Muscle of leg (tissue), 11 donors: Measurements from ENCODE around the gene OSBPL3. TPM values are rescaled to one million over a fixed set of nuclear protein-coding genes. Genes with fewer than 3 reads are reported as not detected.

Experiments
- DNase-seq: peaks from one replicate; pipeline ENCODE4 v3.0.0; 2013
- H3K27ac ChIP-seq: one replicate; pipeline ENCODE4 v1.5.1; 2013; ENCODE audit warnings: mild to moderate bottlenecking, low read length, control low read depth
- H3K27me3 ChIP-seq: one replicate; pipeline ENCODE4 v1.6.1; 2013; ENCODE audit warnings: low read length; ENCODE audit not compliant: control insufficient read depth, insufficient read depth
- H3K36me3 ChIP-seq: one replicate; pipeline ENCODE4 v1.6.1; 2013; ENCODE audit warnings: low read length; ENCODE audit not compliant: control insufficient read depth, insufficient read depth
- H3K4me1 ChIP-seq: one replicate; pipeline ENCODE4 v1.6.1; 2013; ENCODE audit warnings: low read length; ENCODE audit not compliant: control insufficient read depth, insufficient read depth
- H3K4me3 ChIP-seq: one replicate; pipeline ENCODE4 v1.5.1; 2013; ENCODE audit warnings: low read length, control low read depth
- H3K9me3 ChIP-seq: replicated peaks from 2 replicates; pipeline ENCODE4 v1.6.1; 2013; ENCODE audit warnings: low read depth, low read length; ENCODE audit not compliant: control insufficient read depth
- WGBS: methylation state at CpG from one replicate; pipeline ENCODE4 v1.1.5; 2013; ENCODE audit warnings: missing lambda C conversion rate; ENCODE audit not compliant: insufficient coverage; 5-methylcytosine and 5-hydroxymethylcytosine counted together
- polyA plus RNA-seq, 8 donors: library from polyadenylated mRNA; unstranded; fragments of 120-200 nt; gene quantifications; one replicate each; pipeline versions ENCODE4 v1.2.1 to v1.2.3, GENCODE V29; 2013; ENCODE audit warnings: inconsistent platforms in 1 of 8, low replicate concordance in 1 of 8; ENCODE audit not compliant: insufficient read length in 8 of 8, insufficient read depth in 1 of 8
- total RNA-seq: library from RNA; stranded (reverse); fragments of 120-200 nt; gene quantifications from one replicate; pipeline ENCODE4 v1.2.4, GENCODE V29; 2013

The OSBPL3 gene
- total and polyA plus RNA-seq, 9 donors = 2.4 to 5.1 (median 3.7) TPM

DNA sequence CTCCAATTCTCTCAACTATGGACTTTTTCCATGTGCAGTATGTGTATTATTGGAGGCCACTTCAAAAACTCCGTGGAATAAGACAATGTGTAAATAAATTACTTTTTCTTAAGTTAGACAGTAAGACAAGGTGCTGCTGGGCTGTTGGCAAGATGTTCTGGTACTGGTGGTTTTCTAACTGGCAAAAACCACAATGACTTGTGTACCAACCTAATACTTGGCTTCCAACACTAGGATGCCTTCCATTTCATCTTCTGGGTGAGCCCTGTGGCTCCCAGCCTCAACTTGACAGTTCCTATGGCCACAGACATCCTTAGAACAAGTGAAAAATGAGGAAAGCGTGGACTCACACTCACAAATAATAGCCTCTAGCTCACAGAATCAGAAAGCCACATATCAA lies 77.0 kb downstream of the OSBPL3 start:
- Histone ChIP-seq H3K27ac (no peak overlapping the region), H3K27me3 (no peaks in the 10 kb centered on the region), H3K36me3 (no peaks in the 10 kb centered on the region), H3K9me3 (no peaks in the 10 kb centered on the region), H3K4me3 (no peak overlapping the region), H3K4me1 (no peaks in the 10 kb centered on the region)
- DNase-seq = no peak
- no CpG with 5 or more reads among the region's 2 CpGs for WGBS

DNA sequence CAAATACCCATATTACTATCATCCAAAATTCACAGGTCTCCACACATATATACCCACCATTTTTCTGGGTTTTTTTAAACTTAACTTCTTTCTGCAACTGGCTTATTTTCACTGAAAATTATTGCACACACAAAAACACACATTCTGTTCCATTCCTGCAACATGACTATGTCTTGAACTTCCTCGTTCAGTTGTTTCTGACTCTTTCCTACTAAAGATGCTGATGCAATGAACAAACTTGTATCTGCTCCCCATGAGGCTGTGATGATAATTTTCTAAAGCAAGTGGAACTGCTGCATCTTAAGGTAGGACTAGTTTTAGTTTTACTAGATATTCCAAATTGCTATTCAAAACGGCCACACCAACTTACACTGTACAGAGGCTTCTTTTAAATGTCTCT lies 77.7 kb downstream of the OSBPL3 start:
- no peak overlapping the region for H3K27ac ChIP-seq
- no peaks in the 10 kb centered on the region for H3K27me3 ChIP-seq
- no peaks in the 10 kb centered on the region for H3K36me3 ChIP-seq
- H3K4me3 ChIP-seq = no peak overlapping the region
- H3K9me3 ChIP-seq = no peaks in the 10 kb centered on the region
- no peak for DNase-seq
- no CpG with 5 or more reads among the region's 2 CpGs for WGBS
- H3K4me1 ChIP-seq = no peaks in the 10 kb centered on the region

DNA sequence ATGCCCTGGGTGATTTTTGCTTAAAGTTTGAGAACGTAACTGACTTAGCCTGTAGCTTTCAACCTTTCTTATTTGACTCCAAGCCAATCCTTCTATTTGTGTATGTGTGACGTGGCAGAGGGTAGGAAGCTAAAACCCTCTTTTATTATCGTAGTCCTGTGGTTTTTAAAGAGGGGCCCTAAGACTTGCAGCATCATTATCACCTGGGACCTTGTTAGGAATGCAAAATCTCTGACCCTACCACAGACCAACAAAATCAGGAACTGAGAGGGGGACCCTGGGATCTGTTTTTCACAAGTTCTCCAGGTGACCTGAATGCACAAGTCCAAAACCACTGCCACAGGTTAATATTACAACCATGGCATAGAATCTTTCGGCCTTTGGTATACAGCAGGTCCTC lies 80.1 kb downstream of the OSBPL3 start:
- no peaks in the 10 kb centered on the region for H3K27me3 ChIP-seq
- no peak overlapping the region for H3K4me3 ChIP-seq
- no CpG with 5 or more reads among the region's 4 CpGs for WGBS
- H3K9me3 ChIP-seq = no peaks in the 10 kb centered on the region
- no peak overlapping the region for H3K27ac ChIP-seq
- H3K36me3 ChIP-seq = no peaks in the 10 kb centered on the region
- no peaks in the 10 kb centered on the region for H3K4me1 ChIP-seq
- DNase-seq = no peak

DNA sequence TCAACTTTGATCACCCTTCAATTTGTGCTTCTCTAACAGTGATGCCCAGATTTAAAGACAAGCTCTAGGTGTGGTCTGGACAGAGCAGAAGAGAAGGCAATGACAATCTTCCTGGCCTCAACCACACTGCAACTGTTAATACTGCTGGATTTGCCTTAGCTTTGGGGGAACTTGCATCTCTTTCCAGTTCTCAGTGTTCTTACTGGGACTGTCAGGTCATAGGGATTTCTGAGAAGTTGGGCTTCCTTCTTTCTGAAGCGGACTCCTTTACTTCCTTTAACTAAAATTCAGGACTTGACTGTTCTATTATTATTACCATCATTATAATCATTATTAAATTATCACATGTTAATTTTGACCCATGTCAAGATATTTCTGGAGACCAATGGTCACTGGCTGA lies 80.8 kb downstream of the OSBPL3 start:
- H3K27me3 ChIP-seq = no peaks in the 10 kb centered on the region
- no peak overlapping the region for H3K4me3 ChIP-seq
- H3K4me1 ChIP-seq = no peaks in the 10 kb centered on the region
- DNase-seq = no peak
- H3K27ac ChIP-seq = no peak overlapping the region
- no peaks in the 10 kb centered on the region for H3K9me3 ChIP-seq
- H3K36me3 ChIP-seq = no peaks in the 10 kb centered on the region
- no CpG with 5 or more reads among the region's 1 CpG for WGBS

DNA sequence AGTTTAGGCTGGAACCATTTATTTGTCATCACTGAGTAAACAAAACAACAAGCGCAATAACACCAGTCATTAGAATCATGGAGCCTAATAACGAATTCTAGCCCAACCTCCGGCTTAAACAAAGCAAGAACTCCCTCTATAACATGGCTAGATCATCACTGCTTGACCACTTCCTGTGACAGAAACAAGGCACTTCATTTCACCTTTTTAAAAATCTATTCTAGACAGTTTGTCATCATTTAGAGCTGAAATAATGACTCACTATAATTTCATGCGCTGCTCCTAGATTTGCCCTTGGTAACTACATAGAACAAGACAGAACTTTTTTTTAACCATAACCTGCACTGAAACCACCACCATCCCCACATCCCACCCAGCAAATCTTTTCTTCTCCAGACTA lies 81.3 kb downstream of the OSBPL3 start:
- Histone ChIP-seq H3K27ac (no peak overlapping the region), H3K4me3 (no peak overlapping the region), H3K4me1 (no peaks in the 10 kb centered on the region), H3K27me3 (no peaks in the 10 kb centered on the region), H3K9me3 (no peaks in the 10 kb centered on the region), H3K36me3 (no peaks in the 10 kb centered on the region)
- no peak for DNase-seq
- WGBS = 98% methylated on average over 4 of the region's 4 CpGs

DNA sequence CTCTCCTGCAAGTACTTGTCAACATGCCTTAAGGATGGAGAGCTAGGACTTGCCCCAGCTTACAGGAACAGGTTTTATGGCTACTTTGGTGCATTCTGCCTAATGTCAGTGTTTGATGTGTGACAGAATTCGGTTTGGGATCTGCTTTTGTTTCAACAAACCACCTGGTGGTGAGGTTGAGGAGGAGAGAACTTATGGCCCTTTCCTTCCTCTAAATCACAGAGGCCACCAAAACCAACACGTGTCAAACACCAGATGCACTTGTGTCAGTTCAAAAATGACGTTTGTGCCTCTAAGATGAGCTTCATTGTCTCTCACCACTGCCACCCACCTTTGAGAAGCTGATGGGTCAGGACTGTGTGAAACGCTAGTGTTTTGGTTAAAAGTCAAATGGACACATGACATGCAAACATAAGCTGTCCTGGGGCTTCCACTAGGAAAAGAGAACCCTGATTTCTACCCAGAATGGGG lies 83.9 kb downstream of the OSBPL3 start:
- Histone ChIP-seq H3K27ac (no peak overlapping the region), H3K36me3 (no peaks in the 10 kb centered on the region), H3K4me3 (no peak overlapping the region), H3K27me3 (no peaks in the 10 kb centered on the region), H3K9me3 (no peaks in the 10 kb centered on the region), H3K4me1 (no peaks in the 10 kb centered on the region)
- no CpG with 5 or more reads among the region's 4 CpGs for WGBS
- no peak for DNase-seq

DNA sequence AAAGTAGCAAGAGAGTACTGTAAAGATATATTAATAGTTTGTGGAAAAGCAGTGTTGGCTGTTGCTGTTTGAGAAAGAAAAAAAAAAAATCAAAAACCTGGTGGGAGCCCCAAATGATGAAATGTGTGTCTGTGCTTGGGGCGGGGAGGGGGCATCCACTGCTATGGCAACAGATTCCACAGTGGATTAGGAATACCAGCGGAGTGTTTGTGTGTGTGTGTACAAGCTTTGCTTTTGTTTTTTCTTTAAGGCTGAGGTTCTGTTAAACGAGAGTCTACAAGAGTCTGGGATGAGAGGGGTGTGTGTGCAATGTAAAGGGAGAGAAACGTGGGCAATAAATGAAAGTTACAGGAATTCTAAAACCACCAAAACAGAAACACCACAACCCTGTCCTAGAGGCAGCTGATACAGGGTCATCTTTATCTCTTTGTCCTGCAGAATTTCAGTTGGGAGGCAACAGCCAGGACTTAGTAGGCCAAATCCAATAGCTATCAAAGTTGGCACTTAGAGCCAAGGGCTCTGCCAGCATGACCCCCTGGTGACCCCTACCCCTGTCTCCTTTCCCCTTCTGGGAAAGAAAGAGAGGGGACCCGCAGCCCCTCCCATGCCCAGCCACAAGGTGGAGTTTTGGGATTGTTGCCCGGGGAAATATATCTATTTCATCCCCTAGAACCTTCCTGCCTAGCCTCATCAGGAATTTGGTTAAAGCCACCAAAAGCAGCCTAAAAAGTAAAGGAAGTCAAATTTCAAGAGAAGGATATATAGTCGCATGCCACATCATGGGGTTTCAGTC lies 85.4 kb downstream of the OSBPL3 start:
- H3K27ac ChIP-seq = no peak overlapping the region
- WGBS = 88% methylated on average over 3 of the region's 7 CpGs
- DNase-seq = no peak

DNA sequence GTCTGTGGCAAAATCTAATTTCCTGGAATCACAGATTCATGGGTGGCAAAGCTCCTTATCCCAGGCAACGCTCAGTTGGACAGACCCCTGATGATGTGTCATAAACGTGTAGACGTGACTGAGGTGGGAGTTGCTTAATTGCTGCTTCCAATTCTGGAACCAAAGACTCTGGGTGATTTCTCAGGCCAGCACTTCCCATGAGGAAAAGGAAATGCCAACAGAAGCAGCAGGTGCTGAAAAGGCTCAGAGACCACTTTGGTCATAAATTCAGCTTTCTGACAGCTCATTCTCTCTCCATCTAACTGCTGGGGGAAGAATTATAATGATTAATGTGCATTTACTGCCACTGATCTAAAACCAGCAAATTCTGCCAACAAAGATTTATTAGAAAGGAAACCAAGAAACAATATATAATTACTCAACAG lies 88.7 kb downstream of the OSBPL3 start:
- no peak for DNase-seq
- Histone ChIP-seq H3K4me3 (no peak overlapping the region), H3K27ac (no peak overlapping the region), H3K27me3 (no peaks in the 10 kb centered on the region), H3K36me3 (no peaks in the 10 kb centered on the region), H3K4me1 (no peaks in the 10 kb centered on the region), H3K9me3 (no peaks in the 10 kb centered on the region)
- 40% methylated on average over 3 of the region's 3 CpGs for WGBS

More for the DNA sequence above, 85.4 kb downstream of the OSBPL3 start:
- Histone ChIP-seq H3K36me3 (no peaks in the 10 kb centered on the region), H3K27me3 (no peaks in the 10 kb centered on the region), H3K9me3 (no peaks in the 10 kb centered on the region), H3K4me1 (no peaks in the 10 kb centered on the region), H3K4me3 (no peak overlapping the region)

DNA sequence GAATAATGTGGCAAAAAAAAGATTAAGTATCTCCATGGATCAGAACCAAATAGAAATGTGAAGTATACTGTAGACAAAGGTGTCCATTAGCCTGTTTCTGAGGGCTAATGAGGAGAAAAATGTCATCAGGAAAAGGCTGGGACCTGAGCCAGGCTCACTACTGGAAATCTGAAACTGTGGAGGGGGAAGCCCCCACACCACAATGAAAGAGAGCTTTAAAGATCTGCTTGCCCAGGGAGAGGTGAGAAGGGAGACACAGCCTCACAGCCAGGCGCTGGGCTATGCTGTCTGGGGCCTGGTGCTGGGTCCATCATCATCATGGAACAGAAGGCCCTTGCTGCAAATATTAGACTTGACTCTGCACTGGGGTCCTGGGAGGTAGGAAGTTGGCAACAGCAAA lies 90.4 kb downstream of the OSBPL3 start:
- no peak overlapping the region for H3K4me3 ChIP-seq
- no peaks in the 10 kb centered on the region for H3K9me3 ChIP-seq
- H3K27me3 ChIP-seq = no peaks in the 10 kb centered on the region
- WGBS = 44% methylated on average over 1 of the region's 1 CpG
- no peaks in the 10 kb centered on the region for H3K36me3 ChIP-seq
- no peak overlapping the region for H3K27ac ChIP-seq
- DNase-seq = no peak
- H3K4me1 ChIP-seq = no peaks in the 10 kb centered on the region

DNA sequence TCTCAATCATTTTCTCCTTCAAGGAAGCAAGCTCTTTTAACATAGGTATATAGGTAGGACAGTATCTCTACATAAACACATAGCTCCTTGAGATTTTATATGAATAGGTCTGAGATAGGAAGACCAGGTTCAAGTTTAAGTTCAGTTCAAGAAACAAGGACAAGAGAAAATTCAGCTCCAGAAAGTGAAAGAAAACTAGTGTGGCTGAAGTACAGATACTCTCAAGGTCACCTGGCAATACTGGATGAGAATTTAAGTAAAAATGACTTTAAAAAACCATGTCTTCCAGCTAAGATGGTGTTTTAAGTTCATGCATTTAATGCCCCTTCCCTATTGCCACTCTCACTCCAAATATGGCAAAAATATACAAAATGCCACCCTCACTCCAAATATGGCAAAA lies 91.3 kb downstream of the OSBPL3 start:
- H3K27me3 ChIP-seq = no peaks in the 10 kb centered on the region
- no peaks in the 10 kb centered on the region for H3K4me1 ChIP-seq
- no peak overlapping the region for H3K27ac ChIP-seq
- H3K4me3 ChIP-seq = no peak overlapping the region
- no peaks in the 10 kb centered on the region for H3K36me3 ChIP-seq
- H3K9me3 ChIP-seq = no peaks in the 10 kb centered on the region
- no peak for DNase-seq

DNA sequence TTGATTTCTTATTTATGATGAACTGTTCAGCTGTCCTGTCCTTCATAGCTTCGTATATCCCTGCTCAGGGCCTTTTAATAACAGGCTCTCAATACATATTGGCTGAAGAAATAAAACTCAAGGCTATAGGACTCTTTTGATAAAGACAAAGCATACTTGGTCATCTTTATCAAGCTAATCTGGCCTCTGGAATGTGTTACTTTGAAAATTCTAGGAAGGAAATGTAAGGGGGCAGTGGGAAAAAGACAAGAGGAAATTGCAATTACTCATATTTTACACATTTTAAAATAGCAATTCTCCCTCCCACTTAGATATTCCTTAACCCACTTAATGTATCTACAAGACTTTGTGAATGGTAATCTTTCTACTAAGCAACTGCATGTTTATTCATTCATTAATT lies 94.3 kb downstream of the OSBPL3 start:
- no peak overlapping the region for H3K4me3 ChIP-seq
- no peaks in the 10 kb centered on the region for H3K27me3 ChIP-seq
- H3K36me3 ChIP-seq = no peaks in the 10 kb centered on the region
- H3K27ac ChIP-seq = no peak overlapping the region
- H3K4me1 ChIP-seq = peaks cover 6% of the 10 kb centered on the region
- H3K9me3 ChIP-seq = no peaks in the 10 kb centered on the region
- WGBS = no CpG with 5 or more reads among the region's 1 CpG
- DNase-seq = no peak
